ENCODE results near the gene S100A5. TPM values are rescaled to one million over a fixed set of nuclear protein-coding genes. Genes with fewer than 3 reads are reported as not detected.
A peak's percentile ranks its signal among the peaks of the same experiment; 100 is the strongest.

Gene S100A5
- total and polyA plus RNA-seq, 11 donors = not detected

DNA sequence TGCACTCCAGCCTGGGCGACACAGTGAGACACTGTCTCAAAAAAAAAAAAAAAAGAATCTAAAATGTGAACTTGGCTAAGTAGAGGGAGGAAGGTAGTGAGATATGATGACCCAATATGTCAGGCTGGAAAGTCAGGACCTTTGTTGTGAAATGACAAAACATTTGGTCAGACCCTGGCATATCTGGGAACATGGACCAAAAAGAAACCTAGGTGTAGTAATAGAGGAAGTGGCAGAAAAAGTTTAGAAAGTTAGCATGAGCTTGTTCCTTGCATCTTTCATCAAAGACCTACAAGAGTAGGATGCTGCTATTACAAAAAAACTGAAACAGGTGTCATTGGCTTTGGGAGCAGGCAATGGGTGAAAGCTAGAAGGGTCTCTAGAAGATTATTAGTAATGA is 15.6 kb upstream of the S100A5 start:
- TF ChIP-seq CTCF (IDR thresholded peaks at IDR 0.05) (no peak), POLR2A (IDR thresholded peaks at IDR 0.05) (no peak)
- H3K9me3 ChIP-seq = no peaks in the 10 kb centered on the region
- H3K27ac ChIP-seq = no peak overlapping the region
- no peaks in the 10 kb centered on the region for H3K27me3 ChIP-seq
- no peaks in the 10 kb centered on the region for H3K36me3 ChIP-seq
- H3K4me3 ChIP-seq = no peak overlapping the region
- 94 to 100% (median 97%) methylated on average over 1 of the region's 1 CpG for WGBS, 4 donors
- ATAC-seq = no peak
- intact Hi-C loops (cut with DNase I) = no loop called here
- no peak for DNase-seq
- H3K4me1 ChIP-seq = peaks cover 0 to 18% (median 13%) of the 10 kb centered on the region in 12 donors

GRCh38 chr1:153553830-153554541 is 13.3 kb upstream of the S100A5 start:
- Histone ChIP-seq H3K36me3 (no peaks in the 10 kb centered on the region), H3K27ac (peak overlapping the region in 10 of 12 donors; percentile 7 to 76 (median 49)), H3K4me3 (no peak overlapping the region), H3K9me3 (no peaks in the 10 kb centered on the region), H3K4me1 (peaks cover 0 to 42% (median 30%) of the 10 kb centered on the region in 12 donors), H3K27me3 (no peaks in the 10 kb centered on the region)
- ATAC-seq (no peak), DNase-seq (peak in 1 of 5 donors; percentile 15)
- no peak for TF ChIP-seq POLR2A (IDR thresholded peaks at IDR 0.05)
- no peak for TF ChIP-seq CTCF (IDR thresholded peaks at IDR 0.05)
- intact Hi-C loops (cut with DNase I) = no loop called here
- 49 to 66% (median 53%) methylated on average over 2 of the region's 2 CpGs for WGBS, 4 donors

DNA sequence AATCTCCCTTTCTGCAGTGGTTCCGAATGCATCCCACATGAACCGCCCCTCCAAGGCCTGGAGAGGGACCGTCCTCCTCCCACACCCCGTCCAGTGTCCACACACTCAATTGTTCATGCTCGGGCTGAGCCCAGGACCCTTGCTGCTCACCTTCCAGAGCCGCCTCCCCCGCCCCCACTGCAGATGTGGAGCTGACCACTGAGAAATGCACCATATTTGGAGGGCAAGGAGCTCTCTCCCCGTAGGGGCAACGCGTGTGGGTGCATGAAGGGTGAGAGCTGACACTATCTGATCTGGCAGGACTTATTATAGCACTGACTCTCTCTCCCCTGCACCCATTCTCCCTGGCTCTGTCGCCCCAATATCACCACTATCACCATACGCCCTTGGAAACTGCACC is 12.4 kb upstream of the S100A5 start:
- WGBS, 4 donors = 92 to 93% (median 93%) methylated on average over 12 of the region's 12 CpGs
- intact Hi-C loops (cut with DNase I) = no loop called here
- no peak for ATAC-seq
- peak in 1 of 5 donors; percentile 11 for DNase-seq
- no peaks in the 10 kb centered on the region for H3K27me3 ChIP-seq
- TF ChIP-seq POLR2A (IDR thresholded peaks at IDR 0.05) = no peak
- no peak for TF ChIP-seq CTCF (IDR thresholded peaks at IDR 0.05)
- peak overlapping the region in 3 of 12 donors; percentile 61 to 76 (median 69) for H3K27ac ChIP-seq
- H3K4me1 ChIP-seq = peaks cover 5 to 50% (median 39%) of the 10 kb centered on the region in 12 donors
- H3K4me3 ChIP-seq = no peak overlapping the region
- no peaks in the 10 kb centered on the region for H3K9me3 ChIP-seq
- H3K36me3 ChIP-seq = no peaks in the 10 kb centered on the region

DNA sequence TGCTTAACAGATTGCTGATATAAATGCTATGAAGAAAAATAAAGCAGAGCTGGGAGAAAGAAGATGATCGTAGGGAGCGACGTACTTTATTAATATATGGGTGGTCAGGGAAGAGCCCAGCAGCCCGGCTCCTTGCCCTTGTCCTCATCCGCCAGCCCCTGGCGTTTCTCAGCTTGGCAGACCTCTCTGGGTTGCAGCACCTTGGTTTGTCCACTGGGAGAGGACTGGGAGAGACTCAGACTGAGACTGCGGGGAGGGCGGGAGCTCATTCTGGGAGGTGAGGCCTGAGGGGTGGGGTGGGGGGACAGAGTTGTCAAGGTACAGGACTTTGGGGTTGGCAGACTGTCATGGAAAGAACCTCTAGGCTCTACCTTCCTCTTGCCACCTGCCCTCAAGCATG is 11.6 kb upstream of the S100A5 start:
- TF ChIP-seq CTCF (IDR thresholded peaks at IDR 0.05) (no peak), POLR2A (IDR thresholded peaks at IDR 0.05) (no peak)
- ATAC-seq (no peak), DNase-seq (peak in 1 of 5 donors; percentile 11)
- Histone ChIP-seq H3K27ac (no peak overlapping the region), H3K9me3 (no peaks in the 10 kb centered on the region), H3K4me1 (peaks cover 5 to 58% (median 40%) of the 10 kb centered on the region in 12 donors), H3K36me3 (no peaks in the 10 kb centered on the region), H3K4me3 (no peak overlapping the region), H3K27me3 (no peaks in the 10 kb centered on the region)
- WGBS, 4 donors = 95 to 97% (median 96%) methylated on average over 8 of the region's 8 CpGs
- intact Hi-C loops (cut with DNase I) = no loop called here

Measured in heart left ventricle (tissue), 16 donors.